K562 (cell line): Measurements from ENCODE around the gene ITPR3. TPM values are rescaled to one million over a fixed set of nuclear protein-coding genes. Genes with fewer than 3 reads are reported as not detected.

Experiments used
- ATAC-seq: fragments of 200-7000 bp; cut with Tn5 transposase; 3 replicates; pipeline ENCODE4 v1.9.1; 2020; ENCODE audit warnings: moderate library complexity
- BruUV-seq: library from RNA; stranded (reverse); fragments of 400-500 nt; replicated peaks from 2 replicates; lab custom pipeline; 2021; lab: Mats Ljungman, UMichigan
- CTCF ChIA-PET: fragments of 300-600 bp; formaldehyde crosslinking; extraction: SDS; loops from one replicate; lab custom pipeline; 2021; ENCODE audit warnings: low intra/inter-chr PET ratio; lab: Yijun Ruan, JAX
- POLR2A ChIA-PET: fragments of 300-600, 350-650 bp; sonication (Branson Sonifier 250); formaldehyde crosslinking; extraction: SDS; loops from one replicate; lab custom pipeline; 2021; ENCODE audit warnings: antibody characterized with exemption, inconsistent platforms; lab: Yijun Ruan, JAX
- DNase-seq, 4 experiments: peaks; one replicate each; pipeline versions ENCODE4 v3.0.0 to v3.0.0-alpha.2; 2011 to 2018; ENCODE audit warnings: low spot score in 3 of 4, mixed read lengths in 3 of 4; ENCODE audit errors: extremely low read depth in 1 of 4
- FAIRE-seq: peaks from 2 replicates; lab custom pipeline; 2011; peaks lifted over from hg19 to GRCh38; lab: Jason Lieb, UNC
- H2AFZ ChIP-seq: 2 replicates; pipeline ENCODE4 v1.6.0; 2011; ENCODE audit warnings: low read depth, low read length, control low read depth, inconsistent platforms
- H3K27ac ChIP-seq: fragments of 200-600 bp; 3 replicates; pipeline ENCODE4 v1.8.0; 2011; ENCODE audit warnings: low read depth, mild to moderate bottlenecking, control low read depth, inconsistent platforms, low read length, moderate library complexity, mixed read lengths; ENCODE audit errors: extremely low read depth
- H3K27me3 ChIP-seq, 2 experiments: fragments of 300-600 bp in 1 of 2; 2 replicates in 1 of 2; 3 replicates in 1 of 2; pipeline versions ENCODE4 v1.6.0 to v1.8.0; 2011; ENCODE audit warnings: inconsistent platforms in 2 of 2, low read length in 2 of 2, mild to moderate bottlenecking in 1 of 2, mixed read lengths in 1 of 2, moderate library complexity in 1 of 2; ENCODE audit not compliant: control insufficient read depth in 2 of 2, insufficient read depth in 2 of 2
- H3K36me3 ChIP-seq: fragments of 300-600 bp; 3 replicates; pipeline ENCODE4 v1.8.0; 2011; ENCODE audit warnings: mild to moderate bottlenecking, low read length, inconsistent platforms; ENCODE audit not compliant: control insufficient read depth, insufficient read depth
- H3K4me1 ChIP-seq, 2 experiments: fragments of 200-600 bp in 1 of 2; replicated peaks in 1 of 2; 2 replicates in 1 of 2; 3 replicates in 1 of 2; pipeline versions ENCODE4 v1.5.1 to v1.8.0; 2011; ENCODE audit warnings: inconsistent platforms in 2 of 2, low read length in 2 of 2, mild to moderate bottlenecking in 1 of 2, mixed read lengths in 1 of 2, moderate library complexity in 1 of 2; ENCODE audit not compliant: control insufficient read depth in 2 of 2, insufficient read depth in 2 of 2
- H3K4me2 ChIP-seq: 2 replicates; pipeline ENCODE4 v1.6.1; 2011; ENCODE audit warnings: low read length, control low read depth, inconsistent platforms, mixed read lengths; ENCODE audit not compliant: insufficient read depth
- H3K4me3 ChIP-seq: fragments of 200-600 bp; sonication (generic), shearing (Covaris generic); 2 replicates; pipeline ENCODE4 v1.5.1; 2016; ENCODE audit warnings: control low read depth, inconsistent platforms
- H3K79me2 ChIP-seq: fragments of 200-600 bp; 3 replicates; pipeline ENCODE4 v1.8.0; 2011; ENCODE audit warnings: low read length, inconsistent platforms; ENCODE audit not compliant: control insufficient read depth, insufficient read depth
- H3K9ac ChIP-seq, 2 experiments: 2 replicates each; pipeline versions ENCODE4 v1.6.0 to v1.6.1; 2011; ENCODE audit warnings: low read depth in 2 of 2, low read length in 2 of 2, control low read depth in 1 of 2, inconsistent platforms in 1 of 2, mild to moderate bottlenecking in 1 of 2, mixed read lengths in 1 of 2; ENCODE audit not compliant: insufficient read depth in 1 of 2
- H3K9me1 ChIP-seq: one replicate; pipeline ENCODE4 v1.6.0; 2011; ENCODE audit warnings: inconsistent platforms, mild to moderate bottlenecking, low read length, moderate library complexity; ENCODE audit not compliant: control insufficient read depth, insufficient read depth
- H3K9me3 ChIP-seq: replicated peaks from 2 replicates; pipeline ENCODE4 v1.5.1; 2011; ENCODE audit warnings: low read depth, low read length, inconsistent platforms; ENCODE audit not compliant: control insufficient read depth, insufficient read depth
- H4K20me1 ChIP-seq: replicated peaks from 2 replicates; pipeline ENCODE4 v1.6.1; 2011; ENCODE audit warnings: low read length, inconsistent platforms, mixed read lengths; ENCODE audit not compliant: control insufficient read depth, insufficient read depth
- COPS2 ChIP-seq: fragments of 450-650 bp; conservative IDR thresholded peaks from 2 replicates; pipeline ENCODE4 v1.6.1; 2016; ENCODE audit warnings: mild to moderate bottlenecking, moderate library complexity
- CREM ChIP-seq: IDR thresholded peaks from 2 replicates; pipeline ENCODE4 v1.6.1; 2014; ENCODE audit warnings: antibody characterized with exemption, low read depth
- CSDE1 ChIP-seq, 2 experiments: fragments of 450-650 bp; IDR thresholded peaks; 2 replicates each; pipeline ENCODE4 v1.6.1; 2016; ENCODE audit warnings: mild to moderate bottlenecking in 1 of 2
- HSF4 ChIP-seq: fragments of 250-450 bp; sonication (Bioruptor Pico); IDR thresholded peaks from 2 replicates; pipeline ENCODE4 v2.1.2; 2022; ENCODE audit warnings: mild to moderate bottlenecking, moderate library complexity, borderline replicate concordance
- MLLT1 ChIP-seq, 2 experiments: fragments of 450-650 bp; IDR thresholded peaks; 2 replicates each; pipeline ENCODE4 v1.6.1; 2016
- MNT ChIP-seq, 2 experiments: fragments of 450-650 bp; conservative IDR thresholded peaks; 2 replicates each; pipeline ENCODE4 v1.6.1; 2017; ENCODE audit warnings: mild to moderate bottlenecking in 2 of 2, moderate library complexity in 2 of 2
- PTRF ChIP-seq: fragments of 450-650 bp; IDR thresholded peaks from 2 replicates; pipeline ENCODE4 v1.6.1; 2016; ENCODE audit warnings: mild to moderate bottlenecking, missing genetic modification characterization, missing compliant biosample characterization
- RFX1 ChIP-seq: fragments of 450-650 bp; IDR thresholded peaks from 2 replicates; pipeline ENCODE4 v1.6.1; 2016; ENCODE audit warnings: mild to moderate bottlenecking, moderate library complexity
- SUPT5H ChIP-seq: fragments of 450-650 bp; IDR thresholded peaks from 2 replicates; pipeline ENCODE4 v1.6.1; 2016
- TGIF2 ChIP-seq: sonication (generic); formaldehyde crosslinking; IDR thresholded peaks from 2 replicates; pipeline ENCODE4 v1.8.1; 2022; ENCODE audit warnings: mild to moderate bottlenecking, missing genetic modification reagents, moderate library complexity
- ZNF143 ChIP-seq: sonication (generic); formaldehyde crosslinking; IDR thresholded peaks from 2 replicates; pipeline ENCODE4 v1.9.0; 2022; ENCODE audit warnings: mild to moderate bottlenecking, missing genetic modification reagents
- ZNF197 ChIP-seq: fragments of 200-800 bp; sonication (Bioruptor generic); IDR thresholded peaks from 2 replicates; pipeline ENCODE4 v1.6.1; 2016; ENCODE audit warnings: low read depth, missing genetic modification characterization, missing compliant biosample characterization
- ZNF280A ChIP-seq: fragments of 450-650 bp; IDR thresholded peaks from 2 replicates; pipeline ENCODE4 v1.6.1; 2018; ENCODE audit warnings: mild to moderate bottlenecking, low read depth; ENCODE audit not compliant: partially characterized antibody
- ZNF609 ChIP-seq: sonication (generic); formaldehyde crosslinking; IDR thresholded peaks from 2 replicates; pipeline ENCODE4 v1.8.1; 2023; ENCODE audit warnings: missing genetic modification reagents, mild to moderate bottlenecking, borderline replicate concordance
- WGBS: fragments of 100-300 bp; shearing (Covaris generic); methylation state at CpG from one replicate; pipeline ENCODE4 v1.1.6; 2016; ENCODE audit warnings: low coverage, mixed read lengths; ENCODE audit not compliant: insufficient coverage; ENCODE audit errors: missing lambda C conversion rate; 5-methylcytosine and 5-hydroxymethylcytosine counted together
- in situ Hi-C: fragments of 300-500 bp; cut with MboI; formaldehyde crosslinking; loops from 4 replicates; pipeline ENCODE4 v1.15.0; 2018; ENCODE audit warnings: inconsistent platforms, mixed read lengths
- intact Hi-C: fragments of 100-400 bp; cut with micrococcal nuclease; formaldehyde crosslinking; loops from 2 replicates; pipeline ENCODE4 v1.14.2; 2022
- polyA plus RNA-seq, 8 experiments: library from polyadenylated mRNA; depleted of rRNA in 4 of 8; stranded (reverse) in 5 of 8; unstranded in 3 of 8; fragments of >200 nt; fragmentation: Nextera tagmentation in 2 of 8; fragmentation: Illumina TruSeq in 1 of 8; extraction: Ambion mirVana in 2 of 8; extraction: Trizol in 1 of 8; gene quantifications; 2 replicates each; pipeline versions ENCODE4 v1.2.1 to v1.2.3, GENCODE V29; 2011 to 2014; ENCODE audit warnings: inconsistent platforms in 1 of 8, missing spikeins in 1 of 8
- total RNA-seq, 7 experiments: library from RNA; depleted of rRNA in 6 of 7; stranded (reverse); fragments of >200 nt in 6 of 7; fragmentation: Illumina TruSeq in 2 of 7; extraction: Trizol in 2 of 7; gene quantifications; 2 replicates each; pipeline versions ENCODE4 v1.2.1 to v1.2.3, GENCODE V29; 2011 to 2021; ENCODE audit warnings: low replicate concordance in 1 of 7

ITPR3 gene
- total and polyA plus RNA-seq, 9 of the 15 experiments (the other 6 are each of a cell fraction or from before 2014, with no cell fraction given), result 0.39 to 35.7 (median 13.2) TPM

- intact Hi-C loops (no loop called here), in situ Hi-C loops (no loop called here)
- Histone ChIP-seq H3K4me3 (no peak overlapping the region), H3K9ac (no peak overlapping the region), H3K27me3 (no peaks in the 10 kb centered on the region), H3K4me1 (peaks cover 5 to 30% of the 10 kb centered on the region in 2 experiments; a peak in 4 of 5 replicates), H3K79me2 (no peaks in the 10 kb centered on the region), H3K27ac (no peak overlapping the region), H3K9me3 (no peaks in the 10 kb centered on the region), H3K4me2 (no peak overlapping the region), H3K36me3 (peaks cover 99% of the 10 kb centered on the region), H3K9me1 (no peaks in the 10 kb centered on the region), H4K20me1 (peaks cover 9% of the 10 kb centered on the region; the same call in 1 of the 2 replicates), H2AFZ (no peak overlapping the region)
- CTCF ChIA-PET, result no interaction called here
- ATAC-seq (no peak), FAIRE-seq (no peak), DNase-seq (no peak)
- BruUV-seq, result no TSS peak
- WGBS, result 95% methylated on average over 10 of the region's 10 CpGs
- POLR2A ChIA-PET, result interaction anchor here (0.8 kb wide), 1 partner anchor 41 kb away, joined by 3 read pairs; no protein-coding TSS in a partner anchor
- TF ChIP-seq CREM (no peak), PTRF (tag) (no peak), CSDE1 (IDR thresholded peaks at IDR 0.05) (no peak), SUPT5H (no peak), ZNF609 (no peak), ZNF197 (CRISPR knock-in tag) (no peak), TGIF2 (CRISPR knock-in tag) (no peak), MNT (conservative IDR thresholded peaks at IDR 0.05) (no peak), MLLT1 (IDR thresholded peaks at IDR 0.05) (no peak), RFX1 (no peak), ZNF280A (no peak), COPS2 (no peak), HSF4 (CRISPR knock-in tag) (no peak), ZNF143 (no peak)
Observed at GRCh38 chr6:33692760-33693158, 71.6 kb downstream of the ITPR3 start.
